ENCODE results near the gene SPEN.

DNA sequence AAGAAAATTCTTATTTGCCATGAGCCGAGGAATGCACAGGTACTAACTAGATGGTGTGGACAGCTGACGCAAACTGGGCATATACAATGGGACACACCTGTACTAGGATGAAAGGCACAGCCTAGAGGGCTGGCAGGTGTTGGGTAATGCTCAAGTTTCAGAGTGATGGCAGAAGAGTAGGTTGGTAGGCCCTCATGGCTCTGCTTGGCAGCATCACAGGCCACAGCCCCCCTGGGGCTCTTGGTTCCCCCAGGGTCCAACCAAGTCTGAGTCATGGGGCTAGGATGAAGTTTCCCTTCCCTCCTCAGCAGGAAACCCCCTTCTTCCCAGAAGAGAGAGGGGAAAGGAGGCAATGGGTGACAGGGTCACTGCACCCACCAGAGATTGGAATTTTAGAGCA, 35.2 kb downstream of the SPEN start:
- TF ChIP-seq POLR2A (IDR thresholded peaks at IDR 0.05; ENCODE audit: low read depth, low read length) = no peak
- TF ChIP-seq, protein P1, sequence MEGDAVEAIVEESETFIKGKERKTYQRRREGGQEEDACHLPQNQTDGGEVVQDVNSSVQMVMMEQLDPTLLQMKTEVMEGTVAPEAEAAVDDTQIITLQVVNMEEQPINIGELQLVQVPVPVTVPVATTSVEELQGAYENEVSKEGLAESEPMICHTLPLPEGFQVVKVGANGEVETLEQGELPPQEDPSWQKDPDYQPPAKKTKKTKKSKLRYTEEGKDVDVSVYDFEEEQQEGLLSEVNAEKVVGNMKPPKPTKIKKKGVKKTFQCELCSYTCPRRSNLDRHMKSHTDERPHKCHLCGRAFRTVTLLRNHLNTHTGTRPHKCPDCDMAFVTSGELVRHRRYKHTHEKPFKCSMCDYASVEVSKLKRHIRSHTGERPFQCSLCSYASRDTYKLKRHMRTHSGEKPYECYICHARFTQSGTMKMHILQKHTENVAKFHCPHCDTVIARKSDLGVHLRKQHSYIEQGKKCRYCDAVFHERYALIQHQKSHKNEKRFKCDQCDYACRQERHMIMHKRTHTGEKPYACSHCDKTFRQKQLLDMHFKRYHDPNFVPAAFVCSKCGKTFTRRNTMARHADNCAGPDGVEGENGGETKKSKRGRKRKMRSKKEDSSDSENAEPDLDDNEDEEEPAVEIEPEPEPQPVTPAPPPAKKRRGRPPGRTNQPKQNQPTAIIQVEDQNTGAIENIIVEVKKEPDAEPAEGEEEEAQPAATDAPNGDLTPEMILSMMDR (conservative IDR thresholded peaks at IDR 0.05; ENCODE audit: low read depth, low read length) = no peak
- no peak for TF ChIP-seq CEBPB (IDR thresholded peaks at IDR 0.05; ENCODE audit: low read depth, low read length)
